Stimulated activated CD4-positive, alpha-beta T cell treated with anti-CD3 and anti-CD28 coated beads, Interleukin-1b, Interleukin-23, amount 100 ng/mL, for 24 hours (primary cell): ENCODE results near the gene FHL3.

Experiments
- DNase-seq, 4 experiments: peaks; one replicate each; pipeline ENCODE4 v3.0.0-alpha.2; 2020; ENCODE audit warnings: low read depth in 4 of 4, low spot score in 1 of 4

Gene FHL3

DNA sequence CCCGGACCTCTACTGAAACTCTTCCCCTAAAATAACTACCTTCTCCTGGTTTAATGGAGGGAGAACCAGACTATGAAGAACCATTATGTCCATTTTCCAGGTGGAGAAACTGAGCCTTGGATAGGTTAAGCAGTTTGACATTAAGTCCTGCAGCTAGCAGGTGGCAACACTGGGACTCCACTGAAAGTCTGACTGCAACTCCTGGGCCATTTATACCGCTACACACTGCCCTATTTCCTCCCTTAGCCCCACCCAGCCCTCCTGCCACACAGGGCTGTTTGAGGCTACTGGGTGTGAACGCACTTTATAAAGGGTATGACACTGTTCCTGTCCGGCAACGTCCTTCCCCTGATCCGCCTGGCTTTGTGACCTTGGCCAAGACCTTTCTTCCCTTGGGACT lies 58.0 kb downstream of the FHL3 start:
- no peak for DNase-seq
